ENCODE results near the gene ZNF513.

DNA sequence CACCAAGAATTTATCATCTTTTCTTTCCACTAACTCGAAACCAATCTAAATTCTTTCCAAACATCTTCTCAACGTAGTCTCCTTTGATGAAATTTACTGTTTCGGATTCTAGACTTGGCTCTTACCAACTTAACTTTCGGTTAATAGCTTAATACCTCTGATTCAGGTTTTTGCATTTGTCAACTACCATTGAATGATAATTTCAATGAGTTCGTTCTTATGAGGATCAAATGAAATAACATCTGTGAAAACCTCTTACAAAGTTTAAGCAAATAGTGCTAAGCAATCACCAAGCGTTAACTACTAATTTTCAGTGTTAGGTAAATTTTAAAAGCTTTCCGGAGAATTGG, 47.3 kb upstream of the ZNF513 start:
- TF ChIP-seq CTCF (IDR thresholded peaks at IDR 0.05; ENCODE audit: low read depth, low read length, poor library complexity, severe bottlenecking) (no peak), EZH2phosphoT487 (IDR thresholded peaks at IDR 0.05; ENCODE audit: borderline replicate concordance, low read length) (no peak)
